Upper lobe of left lung (tissue), 4 donors: Measurements from ENCODE around the gene RASAL2.

Source experiments
- POLR2A ChIP-seq, 4 donors: fragments of 450-650 bp; IDR thresholded peaks; one replicate each; pipeline ENCODE4 v1.5.1; 2016 to 2017; ENCODE audit warnings: antibody characterized with exemption in 4 of 4, mild to moderate bottlenecking in 2 of 4
- POLR2AphosphoS5 ChIP-seq, 2 donors: sonication (generic); formaldehyde crosslinking; IDR thresholded peaks; one replicate each; pipeline ENCODE4 v1.5.1; 2017; ENCODE audit warnings: antibody characterized with exemption in 2 of 2
- TF ChIP-seq, protein P1 (sequence below), 6 experiments: fragments of 450-650 bp in 4 of 6; fragments of 200-600 bp in 2 of 6; sonication (generic) in 2 of 6; IDR thresholded peaks; one replicate each; pipeline ENCODE4 v1.5.1; 2016 to 2019; ENCODE audit warnings: antibody characterized with exemption in 6 of 6

DNA sequence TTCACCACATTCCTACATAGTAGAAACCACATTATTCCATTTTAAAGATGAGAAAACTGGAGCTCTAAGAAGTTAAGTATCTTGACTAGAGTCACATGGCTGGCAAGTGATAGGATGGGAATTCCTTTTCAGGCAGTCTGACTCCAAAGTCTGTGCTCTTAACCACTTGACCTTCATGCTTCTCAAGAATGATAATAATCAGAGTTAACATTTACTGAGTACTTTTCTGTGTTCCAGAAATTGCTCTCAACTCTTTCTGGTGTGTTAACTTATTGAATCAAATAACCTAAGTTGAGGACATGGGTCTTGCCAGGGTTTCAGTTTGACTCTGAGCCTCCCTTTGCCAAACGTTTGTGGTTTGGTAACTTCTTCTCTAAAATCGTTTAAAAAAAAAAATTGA lies 169.4 kb downstream of the RASAL2 start:
- TF ChIP-seq, protein P1, sequence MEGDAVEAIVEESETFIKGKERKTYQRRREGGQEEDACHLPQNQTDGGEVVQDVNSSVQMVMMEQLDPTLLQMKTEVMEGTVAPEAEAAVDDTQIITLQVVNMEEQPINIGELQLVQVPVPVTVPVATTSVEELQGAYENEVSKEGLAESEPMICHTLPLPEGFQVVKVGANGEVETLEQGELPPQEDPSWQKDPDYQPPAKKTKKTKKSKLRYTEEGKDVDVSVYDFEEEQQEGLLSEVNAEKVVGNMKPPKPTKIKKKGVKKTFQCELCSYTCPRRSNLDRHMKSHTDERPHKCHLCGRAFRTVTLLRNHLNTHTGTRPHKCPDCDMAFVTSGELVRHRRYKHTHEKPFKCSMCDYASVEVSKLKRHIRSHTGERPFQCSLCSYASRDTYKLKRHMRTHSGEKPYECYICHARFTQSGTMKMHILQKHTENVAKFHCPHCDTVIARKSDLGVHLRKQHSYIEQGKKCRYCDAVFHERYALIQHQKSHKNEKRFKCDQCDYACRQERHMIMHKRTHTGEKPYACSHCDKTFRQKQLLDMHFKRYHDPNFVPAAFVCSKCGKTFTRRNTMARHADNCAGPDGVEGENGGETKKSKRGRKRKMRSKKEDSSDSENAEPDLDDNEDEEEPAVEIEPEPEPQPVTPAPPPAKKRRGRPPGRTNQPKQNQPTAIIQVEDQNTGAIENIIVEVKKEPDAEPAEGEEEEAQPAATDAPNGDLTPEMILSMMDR (IDR thresholded peaks at IDR 0.05), result no peak
- no peak for TF ChIP-seq POLR2AphosphoS5 (IDR thresholded peaks at IDR 0.05)
- no peak for TF ChIP-seq POLR2A (IDR thresholded peaks at IDR 0.05)
